C4-2B (cell line): ENCODE results near the gene LDLRAD3.

Source experiments
- ZFX ChIP-seq: fragments of 450-650 bp; IDR thresholded peaks from 2 replicates; pipeline ENCODE4 v1.6.1; 2017
- TF ChIP-seq, protein P1 (sequence below): fragments of 450-650 bp; conservative IDR thresholded peaks from 2 replicates; pipeline ENCODE4 v1.5.1; 2017; ENCODE audit warnings: mild to moderate bottlenecking

DNA sequence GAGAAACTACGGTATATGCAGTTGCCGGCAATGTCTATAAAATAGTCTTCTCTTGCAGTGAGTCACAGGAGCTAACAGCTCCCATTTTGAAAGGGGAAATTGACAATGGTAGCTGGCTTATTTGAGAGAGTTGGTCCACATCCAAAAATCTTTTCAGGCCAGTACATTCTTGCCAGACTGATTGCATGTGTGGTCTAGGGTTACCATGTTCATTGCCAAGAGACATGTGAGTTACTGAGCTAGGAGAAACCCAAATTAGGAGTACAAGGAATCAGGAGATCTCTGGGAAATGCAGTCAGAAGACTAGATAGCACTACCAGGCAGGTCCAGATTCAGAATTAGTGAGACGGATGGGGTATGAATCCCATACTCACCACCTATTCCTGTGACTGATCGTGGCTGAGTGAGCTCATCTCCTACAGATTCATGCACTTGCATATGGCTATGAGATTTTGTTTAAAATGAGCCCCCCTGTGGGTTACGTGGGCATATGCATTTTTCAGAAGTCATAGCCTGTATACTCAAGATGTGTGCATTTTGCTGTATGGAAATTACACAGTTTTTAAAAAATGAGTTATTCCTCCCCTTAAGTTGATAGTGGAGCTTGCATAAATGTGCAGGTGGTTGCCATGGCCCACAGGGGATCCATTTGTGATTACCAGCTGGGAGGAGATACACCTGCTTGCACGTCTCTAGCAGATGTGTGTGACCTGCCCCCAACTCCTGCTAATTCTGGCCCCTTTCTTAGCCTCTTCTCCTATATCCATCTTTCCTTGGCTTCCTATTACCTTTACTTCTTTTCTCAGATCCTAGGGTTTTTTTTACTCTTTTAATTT lies 242.7 kb downstream of the LDLRAD3 start:
- TF ChIP-seq, protein P1, sequence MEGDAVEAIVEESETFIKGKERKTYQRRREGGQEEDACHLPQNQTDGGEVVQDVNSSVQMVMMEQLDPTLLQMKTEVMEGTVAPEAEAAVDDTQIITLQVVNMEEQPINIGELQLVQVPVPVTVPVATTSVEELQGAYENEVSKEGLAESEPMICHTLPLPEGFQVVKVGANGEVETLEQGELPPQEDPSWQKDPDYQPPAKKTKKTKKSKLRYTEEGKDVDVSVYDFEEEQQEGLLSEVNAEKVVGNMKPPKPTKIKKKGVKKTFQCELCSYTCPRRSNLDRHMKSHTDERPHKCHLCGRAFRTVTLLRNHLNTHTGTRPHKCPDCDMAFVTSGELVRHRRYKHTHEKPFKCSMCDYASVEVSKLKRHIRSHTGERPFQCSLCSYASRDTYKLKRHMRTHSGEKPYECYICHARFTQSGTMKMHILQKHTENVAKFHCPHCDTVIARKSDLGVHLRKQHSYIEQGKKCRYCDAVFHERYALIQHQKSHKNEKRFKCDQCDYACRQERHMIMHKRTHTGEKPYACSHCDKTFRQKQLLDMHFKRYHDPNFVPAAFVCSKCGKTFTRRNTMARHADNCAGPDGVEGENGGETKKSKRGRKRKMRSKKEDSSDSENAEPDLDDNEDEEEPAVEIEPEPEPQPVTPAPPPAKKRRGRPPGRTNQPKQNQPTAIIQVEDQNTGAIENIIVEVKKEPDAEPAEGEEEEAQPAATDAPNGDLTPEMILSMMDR: no peak
- TF ChIP-seq ZFX: no peak
